SK-N-SH (cell line): ENCODE results near the gene HACD4. TPM values are rescaled to one million over a fixed set of nuclear protein-coding genes. Genes with fewer than 3 reads are reported as not detected.

Experiments
- CTCF ChIA-PET: fragments of 300-600, 350-600 bp; formaldehyde crosslinking; extraction: SDS; loops from one replicate; lab custom pipeline; 2021; lab: Yijun Ruan, JAX
- POLR2A ChIA-PET: fragments of 350-600 bp; sonication (Branson Sonifier 250); formaldehyde crosslinking; extraction: SDS; loops from one replicate; lab custom pipeline; 2020; ENCODE audit warnings: antibody characterized with exemption, inconsistent platforms; lab: Yijun Ruan, JAX
- DNase-seq: peaks from one replicate; pipeline ENCODE4 v3.0.0; 2012
- H2AFZ ChIP-seq: fragments of 200-600 bp; sonication (generic); 2 replicates; pipeline ENCODE4 v1.8.1; 2016; ENCODE audit warnings: antibody characterized with exemption, mild to moderate bottlenecking, low read depth
- H3F3A ChIP-seq: fragments of 200-600 bp; sonication (generic); replicated peaks from 2 replicates; pipeline ENCODE3; 2016; ENCODE audit warnings: antibody characterized with exemption, mild to moderate bottlenecking; ENCODE audit not compliant: insufficient read depth
- H3K27ac ChIP-seq, 2 experiments: fragments of 200-500 bp in 1 of 2; fragments of 200-600 bp in 1 of 2; sonication (Bioruptor generic) in 1 of 2; sonication (generic), shearing (Covaris generic) in 1 of 2; 2 replicates each; pipeline versions ENCODE4 v1.5.1 to v1.6.1; 2014 to 2016; ENCODE audit warnings: low read depth in 2 of 2, inconsistent platforms in 1 of 2, low read length in 1 of 2, mild to moderate bottlenecking in 1 of 2, mixed read lengths in 1 of 2
- H3K27me3 ChIP-seq: fragments of 200-600 bp; sonication (generic), shearing (Covaris generic); 2 replicates; pipeline ENCODE4 v1.6.1; 2016; ENCODE audit warnings: mixed run types; ENCODE audit not compliant: insufficient read depth
- H3K36me3 ChIP-seq, 2 experiments: fragments of 200-500 bp in 1 of 2; fragments of 200-600 bp in 1 of 2; sonication (Bioruptor generic) in 1 of 2; sonication (generic) in 1 of 2; replicated peaks in 1 of 2; 2 replicates each; pipeline versions ENCODE3 to v1.5.1; 2014 to 2016; ENCODE audit warnings: low read length in 1 of 2, mild to moderate bottlenecking in 1 of 2; ENCODE audit not compliant: insufficient read depth in 2 of 2, control insufficient read depth in 1 of 2
- H3K4me1 ChIP-seq, 2 experiments: fragments of 200-500 bp in 1 of 2; fragments of 200-600 bp in 1 of 2; sonication (Bioruptor generic) in 1 of 2; sonication (generic), shearing (Covaris generic) in 1 of 2; 2 replicates each; pipeline versions ENCODE4 v1.5.1 to v1.6.1; 2014 to 2016; ENCODE audit warnings: low read depth in 1 of 2, low read length in 1 of 2, mixed run types in 1 of 2; ENCODE audit not compliant: insufficient read depth in 2 of 2, control insufficient read depth in 1 of 2
- H3K4me2 ChIP-seq: fragments of 200-600 bp; sonication (generic), shearing (Covaris generic); 2 replicates; pipeline ENCODE4 v1.6.1; 2017; ENCODE audit warnings: mixed run types
- H3K4me3 ChIP-seq, 2 experiments: fragments of 200-500 bp in 1 of 2; fragments of 200-600 bp in 1 of 2; sonication (Bioruptor generic) in 1 of 2; sonication (generic), shearing (Covaris generic) in 1 of 2; 2 replicates each; pipeline versions ENCODE4 v1.5.1 to v1.8.1; 2014 to 2016; ENCODE audit warnings: low read depth in 2 of 2, inconsistent platforms in 1 of 2, low read length in 1 of 2, mild to moderate bottlenecking in 1 of 2, mixed read lengths in 1 of 2, moderate library complexity in 1 of 2
- H3K79me2 ChIP-seq: fragments of 200-600 bp; sonication (generic); 2 replicates; pipeline ENCODE4 v1.8.1; 2017; ENCODE audit warnings: mild to moderate bottlenecking; ENCODE audit not compliant: insufficient read depth
- H3K9ac ChIP-seq: fragments of 200-600 bp; sonication (generic); 2 replicates; pipeline ENCODE4 v1.6.1; 2017; ENCODE audit warnings: mixed run types
- H3K9me2 ChIP-seq: fragments of 200-600 bp; sonication (generic); 2 replicates; pipeline ENCODE4 v1.6.1; 2017; ENCODE audit warnings: mixed run types
- H3K9me3 ChIP-seq: fragments of 200-600 bp; sonication (generic); 2 replicates; pipeline ENCODE4 v1.6.1; 2017; ENCODE audit warnings: mixed run types, mild to moderate bottlenecking, moderate library complexity
- H4K20me1 ChIP-seq: fragments of 200-600 bp; sonication (generic); 2 replicates; pipeline ENCODE4 v1.6.1; 2017; ENCODE audit warnings: mild to moderate bottlenecking, mixed run types; ENCODE audit not compliant: insufficient read depth
- FOSL2 ChIP-seq: IDR thresholded peaks from 2 replicates; pipeline ENCODE4 v1.4.0; 2012; ENCODE audit warnings: low read depth, mild to moderate bottlenecking, moderate library complexity, borderline replicate concordance
- FOXM1 ChIP-seq: IDR thresholded peaks from 2 replicates; pipeline ENCODE4 v1.4.0; 2012; ENCODE audit warnings: low read depth, mild to moderate bottlenecking
- POLR2AphosphoS5 ChIP-seq: IDR thresholded peaks from 2 replicates; pipeline ENCODE4 v1.6.1; 2012; ENCODE audit warnings: low read depth, low read length
- RXRA ChIP-seq: IDR thresholded peaks from 2 replicates; pipeline ENCODE4 v1.4.0; 2012; ENCODE audit warnings: low read depth, mild to moderate bottlenecking, borderline replicate concordance
- SIN3A ChIP-seq: IDR thresholded peaks from 2 replicates; pipeline ENCODE4 v1.6.1; 2012; ENCODE audit warnings: low read depth, mild to moderate bottlenecking, low read length, moderate library complexity, borderline replicate concordance
- TCF12 ChIP-seq: IDR thresholded peaks from 2 replicates; pipeline ENCODE4 v1.4.0; 2012
- WGBS: methylation state at CpG from one replicate; pipeline ENCODE4 v1.1.6; 2017; ENCODE audit warnings: low lambda C conversion rate; 5-methylcytosine and 5-hydroxymethylcytosine counted together
- polyA plus RNA-seq, 3 experiments: library from polyadenylated mRNA; depleted of rRNA; stranded (reverse); fragments of >200 nt; gene quantifications; 2 replicates each; pipeline ENCODE4 v1.2.3, GENCODE V29; 2012
- TF ChIP-seq, protein P1 (sequence below): fragments of 200-600 bp; sonication (generic); IDR thresholded peaks from 2 replicates; pipeline ENCODE4 v1.6.1; 2017; ENCODE audit warnings: antibody characterized with exemption, mild to moderate bottlenecking, moderate library complexity
- TF ChIP-seq, protein P2 (sequence below): IDR thresholded peaks from 2 replicates; pipeline ENCODE4 v1.4.0; 2012; ENCODE audit warnings: low read depth, borderline replicate concordance
- TF ChIP-seq, protein P3 (sequence below): IDR thresholded peaks from 2 replicates; pipeline ENCODE4 v1.4.0; 2012; ENCODE audit warnings: low read depth, borderline replicate concordance
- TF ChIP-seq, protein P4 (sequence below): fragments of 150-350 bp; IDR thresholded peaks from 2 replicates; pipeline ENCODE4 v1.6.1; 2017; ENCODE audit warnings: antibody characterized with exemption, low read length, low read depth, borderline replicate concordance
- TF ChIP-seq, protein P5 (sequence below): fragments of 150-350 bp; IDR thresholded peaks from 2 replicates; pipeline ENCODE4 v1.6.1; 2016; ENCODE audit warnings: mild to moderate bottlenecking, low read depth, low read length

Gene HACD4
- polyA plus RNA-seq, 1 of the 3 experiments (the other 2 are of a cell fraction): under 0.01 TPM

DNA sequence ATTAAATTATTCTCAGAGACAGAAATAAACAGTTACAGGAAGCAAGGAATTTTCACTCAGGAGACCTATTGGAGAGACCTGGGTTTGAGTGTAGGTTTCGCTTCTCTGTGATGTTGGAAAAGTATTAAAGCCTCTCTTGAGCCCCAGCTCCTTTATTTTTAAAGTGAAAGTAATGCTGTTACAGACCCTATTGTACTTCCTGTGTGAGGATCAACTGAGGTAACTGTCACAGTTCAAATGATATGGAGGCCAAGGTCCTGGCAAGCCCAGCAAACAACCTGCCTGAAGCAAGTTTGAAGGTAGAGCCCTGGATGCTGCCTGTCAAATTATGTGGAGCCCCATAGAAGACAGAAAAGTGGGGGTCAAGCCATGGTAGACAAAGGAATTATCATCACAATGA is 7.9 kb upstream of the HACD4 start (continued):
- TF ChIP-seq, protein P1, sequence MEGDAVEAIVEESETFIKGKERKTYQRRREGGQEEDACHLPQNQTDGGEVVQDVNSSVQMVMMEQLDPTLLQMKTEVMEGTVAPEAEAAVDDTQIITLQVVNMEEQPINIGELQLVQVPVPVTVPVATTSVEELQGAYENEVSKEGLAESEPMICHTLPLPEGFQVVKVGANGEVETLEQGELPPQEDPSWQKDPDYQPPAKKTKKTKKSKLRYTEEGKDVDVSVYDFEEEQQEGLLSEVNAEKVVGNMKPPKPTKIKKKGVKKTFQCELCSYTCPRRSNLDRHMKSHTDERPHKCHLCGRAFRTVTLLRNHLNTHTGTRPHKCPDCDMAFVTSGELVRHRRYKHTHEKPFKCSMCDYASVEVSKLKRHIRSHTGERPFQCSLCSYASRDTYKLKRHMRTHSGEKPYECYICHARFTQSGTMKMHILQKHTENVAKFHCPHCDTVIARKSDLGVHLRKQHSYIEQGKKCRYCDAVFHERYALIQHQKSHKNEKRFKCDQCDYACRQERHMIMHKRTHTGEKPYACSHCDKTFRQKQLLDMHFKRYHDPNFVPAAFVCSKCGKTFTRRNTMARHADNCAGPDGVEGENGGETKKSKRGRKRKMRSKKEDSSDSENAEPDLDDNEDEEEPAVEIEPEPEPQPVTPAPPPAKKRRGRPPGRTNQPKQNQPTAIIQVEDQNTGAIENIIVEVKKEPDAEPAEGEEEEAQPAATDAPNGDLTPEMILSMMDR: no peak
- TF ChIP-seq, protein P2, sequence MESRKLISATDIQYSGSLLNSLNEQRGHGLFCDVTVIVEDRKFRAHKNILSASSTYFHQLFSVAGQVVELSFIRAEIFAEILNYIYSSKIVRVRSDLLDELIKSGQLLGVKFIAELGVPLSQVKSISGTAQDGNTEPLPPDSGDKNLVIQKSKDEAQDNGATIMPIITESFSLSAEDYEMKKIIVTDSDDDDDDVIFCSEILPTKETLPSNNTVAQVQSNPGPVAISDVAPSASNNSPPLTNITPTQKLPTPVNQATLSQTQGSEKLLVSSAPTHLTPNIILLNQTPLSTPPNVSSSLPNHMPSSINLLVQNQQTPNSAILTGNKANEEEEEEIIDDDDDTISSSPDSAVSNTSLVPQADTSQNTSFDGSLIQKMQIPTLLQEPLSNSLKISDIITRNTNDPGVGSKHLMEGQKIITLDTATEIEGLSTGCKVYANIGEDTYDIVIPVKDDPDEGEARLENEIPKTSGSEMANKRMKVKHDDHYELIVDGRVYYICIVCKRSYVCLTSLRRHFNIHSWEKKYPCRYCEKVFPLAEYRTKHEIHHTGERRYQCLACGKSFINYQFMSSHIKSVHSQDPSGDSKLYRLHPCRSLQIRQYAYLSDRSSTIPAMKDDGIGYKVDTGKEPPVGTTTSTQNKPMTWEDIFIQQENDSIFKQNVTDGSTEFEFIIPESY: no peak
- TF ChIP-seq FOSL2: no peak
- TF ChIP-seq, protein P3, sequence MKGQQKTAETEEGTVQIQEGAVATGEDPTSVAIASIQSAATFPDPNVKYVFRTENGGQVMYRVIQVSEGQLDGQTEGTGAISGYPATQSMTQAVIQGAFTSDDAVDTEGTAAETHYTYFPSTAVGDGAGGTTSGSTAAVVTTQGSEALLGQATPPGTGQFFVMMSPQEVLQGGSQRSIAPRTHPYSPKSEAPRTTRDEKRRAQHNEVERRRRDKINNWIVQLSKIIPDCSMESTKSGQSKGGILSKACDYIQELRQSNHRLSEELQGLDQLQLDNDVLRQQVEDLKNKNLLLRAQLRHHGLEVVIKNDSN: no peak
- no peak for TF ChIP-seq FOXM1
- TF ChIP-seq RXRA: no peak
- TF ChIP-seq TCF12: no peak

DNA sequence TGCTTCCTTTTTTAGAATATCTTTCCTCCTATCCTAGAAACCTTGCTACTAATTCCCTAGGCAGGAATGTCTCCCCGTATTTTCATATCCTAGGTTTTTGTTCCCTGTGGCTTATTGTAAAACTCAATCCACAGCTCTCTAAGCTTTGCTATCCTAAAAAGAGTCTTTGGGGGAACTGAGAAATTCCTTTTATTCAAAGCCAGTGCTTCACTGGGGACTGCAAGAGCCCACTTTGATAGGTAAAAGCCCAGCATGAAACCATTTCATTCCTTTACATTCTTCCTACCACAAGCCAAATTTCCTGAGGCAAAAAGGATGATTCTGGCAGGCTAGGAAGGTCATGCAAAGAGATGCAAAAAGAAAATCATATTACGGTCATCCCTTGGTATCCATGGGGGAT is 5.8 kb upstream of the HACD4 start:
- Histone ChIP-seq H3K4me2 (no peak overlapping the region), H3K9ac (no peak overlapping the region), H3K27me3 (no peaks in the 10 kb centered on the region)
- TF ChIP-seq, protein P4, sequence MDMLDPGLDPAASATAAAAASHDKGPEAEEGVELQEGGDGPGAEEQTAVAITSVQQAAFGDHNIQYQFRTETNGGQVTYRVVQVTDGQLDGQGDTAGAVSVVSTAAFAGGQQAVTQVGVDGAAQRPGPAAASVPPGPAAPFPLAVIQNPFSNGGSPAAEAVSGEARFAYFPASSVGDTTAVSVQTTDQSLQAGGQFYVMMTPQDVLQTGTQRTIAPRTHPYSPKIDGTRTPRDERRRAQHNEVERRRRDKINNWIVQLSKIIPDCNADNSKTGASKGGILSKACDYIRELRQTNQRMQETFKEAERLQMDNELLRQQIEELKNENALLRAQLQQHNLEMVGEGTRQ: no peak
- TF ChIP-seq, protein P5, sequence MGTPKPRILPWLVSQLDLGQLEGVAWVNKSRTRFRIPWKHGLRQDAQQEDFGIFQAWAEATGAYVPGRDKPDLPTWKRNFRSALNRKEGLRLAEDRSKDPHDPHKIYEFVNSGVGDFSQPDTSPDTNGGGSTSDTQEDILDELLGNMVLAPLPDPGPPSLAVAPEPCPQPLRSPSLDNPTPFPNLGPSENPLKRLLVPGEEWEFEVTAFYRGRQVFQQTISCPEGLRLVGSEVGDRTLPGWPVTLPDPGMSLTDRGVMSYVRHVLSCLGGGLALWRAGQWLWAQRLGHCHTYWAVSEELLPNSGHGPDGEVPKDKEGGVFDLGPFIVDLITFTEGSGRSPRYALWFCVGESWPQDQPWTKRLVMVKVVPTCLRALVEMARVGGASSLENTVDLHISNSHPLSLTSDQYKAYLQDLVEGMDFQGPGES: no peak
- TF ChIP-seq SIN3A (no peak), POLR2AphosphoS5 (no peak)
- TF ChIP-seq, all 33 proteins: peak for 0
- H3K9me2 ChIP-seq: no peaks in the 10 kb centered on the region
- H3K4me3 ChIP-seq: no peak overlapping the region
- no peak overlapping the region for H2AFZ ChIP-seq
- no peak for DNase-seq
- H3K4me1 ChIP-seq: no peaks in the 10 kb centered on the region; a peak in 1 of 4 replicates
- POLR2A ChIA-PET: no interaction called here
- H3K27ac ChIP-seq: no peak overlapping the region
- CTCF ChIA-PET: no interaction called here
- WGBS: 98% methylated on average over 2 of the region's 2 CpGs
- no peaks in the 10 kb centered on the region for H3K9me3 ChIP-seq
- H3F3A ChIP-seq: no peaks in the 10 kb centered on the region
- H3K36me3 ChIP-seq: no peaks in the 10 kb centered on the region
- no peaks in the 10 kb centered on the region for H4K20me1 ChIP-seq
- H3K79me2 ChIP-seq: no peaks in the 10 kb centered on the region
